ENCODE results near the gene LRIF1.

Gene LRIF1

GRCh38 chr1:110898734-110899457 is 64.8 kb downstream of the LRIF1 start:
- no peak for TF ChIP-seq BHLHE40 (IDR thresholded peaks at IDR 0.05; ENCODE audit: borderline replicate concordance)
- TF ChIP-seq L3MBTL2 (conservative IDR thresholded peaks at IDR 0.05) = no peak
- TF ChIP-seq LEF1 (IDR thresholded peaks at IDR 0.05; ENCODE audit: borderline replicate concordance) = no peak
- no peak for TF ChIP-seq FOXK2 (IDR thresholded peaks at IDR 0.05)
- TF ChIP-seq CTBP1 (IDR thresholded peaks at IDR 0.05; ENCODE audit: borderline replicate concordance) = no peak
- ChIA-PET CTCF (no interaction called here), POLR2A (no interaction called here)
- no peak for DNase-seq (ENCODE audit: extremely low spot score)

GRCh38 chr1:110897681-110898080 is 66.0 kb downstream of the LRIF1 start:
- POLR2A ChIA-PET = no interaction called here
- TF ChIP-seq ARNT (IDR thresholded peaks at IDR 0.05) (no peak), L3MBTL2 (conservative IDR thresholded peaks at IDR 0.05) (no peak), ZNF384 (IDR thresholded peaks at IDR 0.05) (no peak), FOXM1 (IDR thresholded peaks at IDR 0.05; ENCODE audit: borderline replicate concordance) (no peak), FOXA1 (IDR thresholded peaks at IDR 0.05) (no peak)
- CTCF ChIA-PET = no interaction called here
- DNase-seq (ENCODE audit: extremely low spot score) = no peak
